Measurements from ENCODE around the gene RAD54L. TPM values are rescaled to one million over a fixed set of nuclear protein-coding genes. Genes with fewer than 3 reads are reported as not detected.
A peak's percentile ranks its signal among the peaks of the same experiment; 100 is the strongest.
"Not testable (repeated sequence)": the region's sequence is repeated elsewhere in the genome, so short reads cannot be mapped to it uniquely, and the experiment has no call there.

Gene RAD54L
- total RNA-seq, 1 experiment from 2014 or later, result 54.7 TPM

GRCh38 chr1:46315669-46316403, 68.3 kb downstream of the RAD54L start (continued):
- no peak for TF ChIP-seq ZNF281 (CRISPR knock-in tag; IDR thresholded peaks at IDR 0.05)

- no peak overlapping the region for H3K4me3 Mint-ChIP-seq
- H3K27ac Mint-ChIP-seq, result no peak overlapping the region
- ATAC-seq, result no peak
- H3K27me3 Mint-ChIP-seq (ENCODE audit: low read depth), result no peaks in the 10 kb centered on the region
- DNase-seq (ENCODE audit: low spot score), result no peak
- TF ChIP-seq ATF6 (CRISPR knock-in tag; IDR thresholded peaks at IDR 0.05), result no peak
- no peak for TF ChIP-seq SMAD3 (CRISPR knock-in tag; IDR thresholded peaks at IDR 0.05; ENCODE audit: borderline replicate concordance)
- TF ChIP-seq ZNF219 (CRISPR knock-in tag; IDR thresholded peaks at IDR 0.05; ENCODE audit: borderline replicate concordance), result no peak
- no peak for TF ChIP-seq ESRRA (CRISPR knock-in tag; IDR thresholded peaks at IDR 0.05; ENCODE audit: borderline replicate concordance)
- TF ChIP-seq IRF1 (CRISPR knock-in tag; IDR thresholded peaks at IDR 0.05), result no peak
- no peak for TF ChIP-seq JAZF1 (CRISPR knock-in tag; IDR thresholded peaks at IDR 0.05)
- no peak for TF ChIP-seq TEAD1 (CRISPR knock-in tag; IDR thresholded peaks at IDR 0.05)
- no peak for TF ChIP-seq MAX (CRISPR knock-in tag; IDR thresholded peaks at IDR 0.05)
- no peak for TF ChIP-seq ZNF232 (CRISPR knock-in tag; IDR thresholded peaks at IDR 0.05)
- CTCF ChIA-PET, result interaction anchor here (1.2 to 1.6 kb wide), 2 partner anchors 16 to 94 kb away, joined by 3 to 9 read pairs; no protein-coding TSS in a partner anchor
- POLR2A ChIA-PET, result interaction anchor here (0.6 to 0.7 kb wide), 2 partner anchors 101 to 179 kb away, joined by 3 to 4 read pairs; no protein-coding TSS in a partner anchor
- H3K4me1 Mint-ChIP-seq, result peaks cover 18% of the 10 kb centered on the region
- H3K36me3 Mint-ChIP-seq, result peaks cover 45% of the 10 kb centered on the region
- no peaks in the 10 kb centered on the region for H3K9me3 Mint-ChIP-seq
These were observed 69.8 kb downstream of the RAD54L start for GRCh38 chr1:46317323-46317722.

GRCh38 chr1:46319301-46319700, 71.7 kb downstream of the RAD54L start:
- not testable (repeated sequence) for H3K4me3 Mint-ChIP-seq; DNase-seq (ENCODE audit: low spot score); H3K9me3 Mint-ChIP-seq; H3K27me3 Mint-ChIP-seq (ENCODE audit: low read depth); H3K27ac Mint-ChIP-seq; ATAC-seq
- Mint-ChIP-seq H3K4me1 (peaks cover 18% of the 10 kb centered on the region), H3K36me3 (peaks cover 26% of the 10 kb centered on the region)
- ChIA-PET CTCF (interaction anchor here (1.1 to 1.5 kb wide), 2 partner anchors 14 to 21 kb away, joined by 4 to 6 read pairs; no protein-coding TSS in a partner anchor), POLR2A (interaction anchor here (1.8 kb wide), 1 partner anchor 14 kb away, joined by 4 read pairs; no protein-coding TSS in a partner anchor)

GRCh38 chr1:46319960-46320914, 72.7 kb downstream of the RAD54L start:
- ATAC-seq; H3K9me3 Mint-ChIP-seq; H3K4me3 Mint-ChIP-seq; DNase-seq (ENCODE audit: low spot score); POLR2A ChIA-PET; H3K27me3 Mint-ChIP-seq (ENCODE audit: low read depth): not testable (repeated sequence)
- H3K36me3 Mint-ChIP-seq, result peaks cover 17% of the 10 kb centered on the region
- H3K4me1 Mint-ChIP-seq, result peaks cover 18% of the 10 kb centered on the region
- peak overlapping the region; percentile 28; the same call in 1 of the 2 replicates for H3K27ac Mint-ChIP-seq
- CTCF ChIA-PET, result interaction anchor here (0.6 to 1.5 kb wide), 3 partner anchors 13 to 27 kb away, joined by 3 to 6 read pairs (median 4); no protein-coding TSS in a partner anchor

- DNase-seq (ENCODE audit: low spot score); H3K36me3 Mint-ChIP-seq; H3K4me3 Mint-ChIP-seq; H3K9me3 Mint-ChIP-seq; H3K27me3 Mint-ChIP-seq (ENCODE audit: low read depth); CTCF ChIA-PET; ATAC-seq; POLR2A ChIA-PET; H3K27ac Mint-ChIP-seq: not testable (repeated sequence)
- H3K4me1 Mint-ChIP-seq, result peaks cover 18% of the 10 kb centered on the region
These were observed 74.6 kb downstream of the RAD54L start for GRCh38 chr1:46322191-46322590.

- H3K36me3 Mint-ChIP-seq; ATAC-seq; H3K27me3 Mint-ChIP-seq (ENCODE audit: low read depth); H3K9me3 Mint-ChIP-seq; POLR2A ChIA-PET; H3K4me3 Mint-ChIP-seq; CTCF ChIA-PET; DNase-seq (ENCODE audit: low spot score); H3K27ac Mint-ChIP-seq: not testable (repeated sequence)
- H3K4me1 Mint-ChIP-seq, result peaks cover 32% of the 10 kb centered on the region
These were observed 77.9 kb downstream of the RAD54L start for GRCh38 chr1:46325285-46326076.
